HCT116 (cell line): Measurements from ENCODE around the gene GIMAP8.

Experiments
- CBX3 ChIP-seq: IDR thresholded peaks from 2 replicates; pipeline ENCODE4 v1.6.1; 2012; ENCODE audit warnings: low read depth
- CEBPB ChIP-seq: IDR thresholded peaks from 2 replicates; pipeline ENCODE4 v1.6.1; 2012; ENCODE audit warnings: low read depth
- CTCF ChIP-seq, 3 experiments: fragments of 200-600 bp in 1 of 3; sonication (generic) in 1 of 3; IDR thresholded peaks in 2 of 3; conservative IDR thresholded peaks in 1 of 3; 2 replicates each; pipeline ENCODE4 v1.5.1; 2012 to 2017; ENCODE audit warnings: low read depth in 2 of 3, low read length in 2 of 3, antibody characterized with exemption in 1 of 3, borderline replicate concordance in 1 of 3, control low read depth in 1 of 3, mild to moderate bottlenecking in 1 of 3, mixed read lengths in 1 of 3, mixed run types in 1 of 3, moderate library complexity in 1 of 3; ENCODE audit not compliant: insufficient read depth in 1 of 3
- ELF1 ChIP-seq: IDR thresholded peaks from 2 replicates; pipeline ENCODE4 v1.6.1; 2012; ENCODE audit warnings: low read depth, borderline replicate concordance
- EZH2 ChIP-seq: fragments of 200-600 bp; sonication (generic); IDR thresholded peaks from 2 replicates; pipeline ENCODE4 v1.6.1; 2017; ENCODE audit warnings: antibody characterized with exemption, mixed run types
- EZH2phosphoT487 ChIP-seq: fragments of 200-600 bp; IDR thresholded peaks from 2 replicates; pipeline ENCODE4 v1.6.1; 2018; ENCODE audit warnings: antibody characterized with exemption, borderline replicate concordance
- FOSL1 ChIP-seq: IDR thresholded peaks from 2 replicates; pipeline ENCODE4 v1.6.1; 2012; ENCODE audit warnings: low read depth
- MAX ChIP-seq: IDR thresholded peaks from 2 replicates; pipeline ENCODE4 v1.6.1; 2012
- POLR2A ChIP-seq: IDR thresholded peaks from 2 replicates; pipeline ENCODE4 v1.7.0; 2011; ENCODE audit warnings: borderline replicate concordance; ENCODE audit not compliant: insufficient read depth, insufficient read length; ENCODE audit errors: extremely low read depth
- POLR2AphosphoS5 ChIP-seq: IDR thresholded peaks from 2 replicates; pipeline ENCODE4 v1.6.1; 2011; ENCODE audit warnings: mild to moderate bottlenecking, low read depth, low read length, moderate library complexity
- RAD21 ChIP-seq: IDR thresholded peaks from 2 replicates; pipeline ENCODE4 v1.6.1; 2012; ENCODE audit warnings: low read depth, mild to moderate bottlenecking
- SIN3A ChIP-seq: IDR thresholded peaks from 2 replicates; pipeline ENCODE4 v1.6.1; 2012; ENCODE audit warnings: low read depth
- SRF ChIP-seq: IDR thresholded peaks from 2 replicates; pipeline ENCODE4 v1.6.1; 2012; ENCODE audit warnings: low read depth
- ZFX ChIP-seq: fragments of 450-650 bp; IDR thresholded peaks from 2 replicates; pipeline ENCODE4 v1.6.1; 2017

GRCh38 chr7:150405584-150406311 lies 44.7 kb upstream of the GIMAP8 start:
- TF ChIP-seq CTCF (IDR thresholded peaks at IDR 0.05 in 2 of 3, conservative IDR thresholded peaks at IDR 0.05 in 1 of 3; ENCODE audit: borderline replicate concordance in 1 of 3, insufficient read depth in 1 of 3, low read depth in 2 of 3, low read length in 2 of 3) (no peak), ELF1 (no peak), EZH2phosphoT487 (no peak), POLR2A (no peak), EZH2 (no peak), CEBPB (no peak), POLR2AphosphoS5 (no peak), SIN3A (no peak), FOSL1 (no peak), SRF (no peak), CBX3 (no peak), RAD21 (no peak), ZFX (no peak), MAX (no peak)
